H1 (cell line): ENCODE data around the gene KLHDC8A. TPM values are rescaled to one million over a fixed set of nuclear protein-coding genes. Genes with fewer than 3 reads are reported as not detected.

Source experiments
- GTF2F1 ChIP-seq: IDR thresholded peaks from 2 replicates; pipeline ENCODE4 v1.6.1; 2012; ENCODE audit warnings: low read depth, low read length, improper control_type of control experiment, borderline replicate concordance
- RFX5 ChIP-seq: IDR thresholded peaks from 2 replicates; pipeline ENCODE4 v1.6.1; 2011; ENCODE audit warnings: low read depth, low read length, improper control_type of control experiment, borderline replicate concordance
- SP2 ChIP-seq: IDR thresholded peaks from 2 replicates; pipeline ENCODE4 v1.6.1; 2012; ENCODE audit warnings: mild to moderate bottlenecking, low read length, inconsistent platforms
- SUZ12 ChIP-seq: fragments of 200-600 bp; sonication (generic); IDR thresholded peaks from 2 replicates; pipeline ENCODE4 v1.6.1; 2012; ENCODE audit warnings: mild to moderate bottlenecking, inconsistent platforms, low read length, moderate library complexity, mixed read lengths
- TAF7 ChIP-seq: optimal IDR thresholded peaks from 2 replicates; pipeline ENCODE3; 2011; ENCODE audit warnings: low read depth, mild to moderate bottlenecking, inconsistent platforms, low read length, moderate library complexity, borderline replicate concordance
- polyA plus RNA-seq, 7 experiments: library from polyadenylated mRNA; depleted of rRNA in 3 of 7; stranded (reverse) in 5 of 7; unstranded in 2 of 7; fragments of >200 nt in 5 of 7; fragments of 200-250 nt in 2 of 7; gene quantifications; 1 replicate in 5 of 7; 2 replicates in 1 of 7; 4 replicates in 1 of 7; pipeline versions ENCODE4 v1.2.1 to v1.2.3, GENCODE V29; 2011 to 2013; ENCODE audit warnings: missing spikeins in 2 of 7, mixed read lengths in 2 of 7
- total RNA-seq: library from RNA; stranded (reverse); fragmentation: NEBNext Ultra II Directional; extraction: Animal tissue kit (Norgen Biotek cat#: 25700); gene quantifications from 2 replicates; pipeline ENCODE4 v1.2.1, GENCODE V29; 2021

The KLHDC8A gene
- total and polyA plus RNA-seq, 2 of the 8 experiments (the other 6 are each of a cell fraction or from before 2014, with no cell fraction given) = 1.9 to 3.4 TPM

DNA sequence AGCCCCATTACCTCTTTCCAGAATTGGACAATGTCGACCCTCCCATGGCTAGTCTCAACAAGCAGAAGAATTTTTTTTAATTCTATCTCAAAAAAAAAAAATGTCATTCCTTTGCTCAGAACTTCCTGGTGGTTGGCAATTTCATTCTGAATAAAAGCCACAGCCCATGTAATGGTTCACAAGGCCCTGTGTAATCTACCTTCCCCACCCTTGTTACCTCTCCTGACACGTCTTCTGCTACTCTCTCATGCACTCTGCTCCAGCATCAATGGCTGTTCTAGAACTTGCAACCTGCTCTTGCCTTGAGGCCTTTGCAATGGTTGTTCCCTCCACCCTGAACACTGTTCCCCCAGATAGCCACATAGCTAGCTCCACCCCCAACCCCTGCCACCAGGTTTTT, 60.6 kb downstream of the KLHDC8A start (continued):
- no peak for TF ChIP-seq TAF7
- no peak for TF ChIP-seq RFX5
- TF ChIP-seq SP2 = no peak
- no peak for TF ChIP-seq SUZ12
- no peak for TF ChIP-seq GTF2F1
